Keratinocyte (primary cell): ENCODE measurements around the gene ALK. TPM values are rescaled to one million over a fixed set of nuclear protein-coding genes. Genes with fewer than 3 reads are reported as not detected.

Experiments used
- DNase-seq: peaks from one replicate; pipeline ENCODE4 v3.0.0-alpha.2; 2011; ENCODE audit warnings: low read depth, missing footprints, low spot score
- FAIRE-seq: peaks from 2 replicates; lab custom pipeline; 2011; peaks lifted over from hg19 to GRCh38; lab: Jason Lieb, UNC
- H2AFZ ChIP-seq: 2 replicates; pipeline ENCODE4 v1.6.0; 2012; ENCODE audit warnings: low read length, control low read depth, inconsistent platforms; ENCODE audit not compliant: control insufficient read depth
- H3K27ac ChIP-seq: 2 replicates; pipeline ENCODE4 v1.5.1; 2011; ENCODE audit warnings: low read length; ENCODE audit not compliant: control insufficient read depth, insufficient read depth
- H3K27me3 ChIP-seq: 3 replicates; pipeline ENCODE4 v1.6.0; 2011; ENCODE audit warnings: low read length; ENCODE audit not compliant: control insufficient read depth, insufficient read depth; ENCODE audit errors: extremely low read depth
- H3K36me3 ChIP-seq, 2 experiments: 2 replicates in 1 of 2; 3 replicates in 1 of 2; pipeline ENCODE4 v1.5.1; 2011; ENCODE audit warnings: low read length in 2 of 2, mild to moderate bottlenecking in 1 of 2; ENCODE audit not compliant: control insufficient read depth in 2 of 2, insufficient read depth in 2 of 2; ENCODE audit errors: extremely low read depth in 1 of 2
- H3K4me1 ChIP-seq: 3 replicates; pipeline ENCODE4 v1.5.1; 2011; ENCODE audit warnings: low read length; ENCODE audit not compliant: control insufficient read depth, insufficient read depth; ENCODE audit errors: extremely low read depth
- H3K4me2 ChIP-seq: 3 replicates; pipeline ENCODE4 v1.6.0; 2011; ENCODE audit warnings: low read depth, low read length; ENCODE audit not compliant: control insufficient read depth, insufficient read depth; ENCODE audit errors: extremely low read depth
- H3K4me3 ChIP-seq, 3 experiments: fragments of 200-600 bp in 1 of 3; sonication (generic) in 1 of 3; 2 replicates in 2 of 3; 3 replicates in 1 of 3; pipeline ENCODE4 v1.5.1; 2011 to 2016; ENCODE audit warnings: low read length in 3 of 3, mild to moderate bottlenecking in 3 of 3, control low read depth in 2 of 3, inconsistent platforms in 1 of 3, low read depth in 1 of 3, mixed read lengths in 1 of 3, mixed run types in 1 of 3, moderate library complexity in 1 of 3; ENCODE audit not compliant: control insufficient read depth in 2 of 3, insufficient read depth in 2 of 3; ENCODE audit errors: extremely low read depth in 1 of 3
- H3K79me2 ChIP-seq: 2 replicates; pipeline ENCODE4 v1.6.0; 2012; ENCODE audit warnings: low read length; ENCODE audit not compliant: control insufficient read depth, insufficient read depth
- H3K9ac ChIP-seq: 3 replicates; pipeline ENCODE4 v1.6.0; 2011; ENCODE audit warnings: low read length; ENCODE audit not compliant: control insufficient read depth, insufficient read depth; ENCODE audit errors: extremely low read depth
- H3K9me1 ChIP-seq: 3 replicates; pipeline ENCODE4 v1.6.0; 2011; ENCODE audit warnings: low read length; ENCODE audit not compliant: control insufficient read depth, insufficient read depth; ENCODE audit errors: extremely low read depth
- H3K9me3 ChIP-seq: 2 replicates; pipeline ENCODE4 v1.5.1; 2012; ENCODE audit warnings: low read depth, low read length; ENCODE audit not compliant: control insufficient read depth
- H4K20me1 ChIP-seq: 3 replicates; pipeline ENCODE4 v1.6.0; 2011; ENCODE audit warnings: low read length; ENCODE audit not compliant: control insufficient read depth, insufficient read depth; ENCODE audit errors: extremely low read depth
- EZH2 ChIP-seq: IDR thresholded peaks from one replicate; pipeline ENCODE4 v1.6.1; 2012; ENCODE audit warnings: inconsistent platforms, mild to moderate bottlenecking, low read length, moderate library complexity
- dilution Hi-C: fragments of 300-500 bp; cut with MboI; formaldehyde crosslinking; loops from one replicate; pipeline ENCODE4 v1.7.0; 2020; ENCODE audit warnings: low sequenced_read_pairs; ENCODE audit not compliant: extremely low pct_ligation_motif_present
- polyA plus RNA-seq, 5 experiments: library from polyadenylated mRNA; depleted of rRNA in 3 of 5; stranded (reverse) in 3 of 5; stranded (forward) in 1 of 5; unstranded in 1 of 5; fragments of >200 nt; gene quantifications; 1 replicate in 1 of 5; 2 replicates in 3 of 5; 3 replicates in 1 of 5; pipeline versions ENCODE4 v1.2.1 to v1.2.3, GENCODE V29; 2011 to 2012; ENCODE audit warnings: missing spikeins in 2 of 5, low read depth in 1 of 5, low replicate concordance in 1 of 5
- TF ChIP-seq, protein P1 (sequence below), 3 experiments: IDR thresholded peaks in 1 of 3; conservative IDR thresholded peaks in 1 of 3; optimal IDR thresholded peaks in 1 of 3; 2 replicates in 2 of 3; 3 replicates in 1 of 3; pipeline versions ENCODE3 to v1.5.1; 2011; ENCODE audit warnings: low read length in 3 of 3, mild to moderate bottlenecking in 3 of 3, moderate library complexity in 2 of 3, control low read depth in 1 of 3, inconsistent platforms in 1 of 3; ENCODE audit not compliant: insufficient read depth in 2 of 3; ENCODE audit errors: extremely low read depth in 1 of 3

ALK gene
- polyA plus RNA-seq, 1 donor (not counting 4 experiments of a cell fraction or from before 2014, with no cell fraction given), result not detected

DNA sequence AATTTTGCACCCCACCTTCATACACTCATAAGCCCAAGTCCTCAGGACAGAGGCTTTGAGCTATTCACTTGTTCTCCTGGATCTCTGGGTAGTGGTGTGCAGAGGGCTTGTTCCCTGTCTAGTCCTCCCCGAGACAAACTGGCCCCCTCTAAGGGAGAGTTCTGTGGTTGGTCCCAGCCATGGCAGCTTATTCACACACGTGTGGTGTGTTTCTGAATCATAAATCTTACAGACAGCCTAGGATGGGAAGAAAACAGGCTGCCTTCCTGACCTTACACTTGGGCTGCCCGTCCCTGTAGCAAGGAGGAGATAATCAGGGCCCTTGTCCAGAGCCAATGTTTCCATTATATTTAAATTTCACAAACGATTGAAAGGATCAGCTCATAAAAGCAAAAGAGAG is 551.2 kb downstream of the ALK start:
- Histone ChIP-seq H3K4me2 (no peak overlapping the region), H3K27me3 (peaks cover 17% of the 10 kb centered on the region), H2AFZ (no peak overlapping the region), H4K20me1 (no peaks in the 10 kb centered on the region), H3K36me3 (no peaks in the 10 kb centered on the region), H3K79me2 (no peaks in the 10 kb centered on the region), H3K4me1 (no peaks in the 10 kb centered on the region), H3K9me1 (no peaks in the 10 kb centered on the region), H3K27ac (no peak overlapping the region), H3K4me3 (no peak overlapping the region), H3K9me3 (no peaks in the 10 kb centered on the region), H3K9ac (no peak overlapping the region)
- DNase-seq (no peak), FAIRE-seq (no peak)
- TF ChIP-seq, protein P1, sequence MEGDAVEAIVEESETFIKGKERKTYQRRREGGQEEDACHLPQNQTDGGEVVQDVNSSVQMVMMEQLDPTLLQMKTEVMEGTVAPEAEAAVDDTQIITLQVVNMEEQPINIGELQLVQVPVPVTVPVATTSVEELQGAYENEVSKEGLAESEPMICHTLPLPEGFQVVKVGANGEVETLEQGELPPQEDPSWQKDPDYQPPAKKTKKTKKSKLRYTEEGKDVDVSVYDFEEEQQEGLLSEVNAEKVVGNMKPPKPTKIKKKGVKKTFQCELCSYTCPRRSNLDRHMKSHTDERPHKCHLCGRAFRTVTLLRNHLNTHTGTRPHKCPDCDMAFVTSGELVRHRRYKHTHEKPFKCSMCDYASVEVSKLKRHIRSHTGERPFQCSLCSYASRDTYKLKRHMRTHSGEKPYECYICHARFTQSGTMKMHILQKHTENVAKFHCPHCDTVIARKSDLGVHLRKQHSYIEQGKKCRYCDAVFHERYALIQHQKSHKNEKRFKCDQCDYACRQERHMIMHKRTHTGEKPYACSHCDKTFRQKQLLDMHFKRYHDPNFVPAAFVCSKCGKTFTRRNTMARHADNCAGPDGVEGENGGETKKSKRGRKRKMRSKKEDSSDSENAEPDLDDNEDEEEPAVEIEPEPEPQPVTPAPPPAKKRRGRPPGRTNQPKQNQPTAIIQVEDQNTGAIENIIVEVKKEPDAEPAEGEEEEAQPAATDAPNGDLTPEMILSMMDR (optimal IDR thresholded peaks at IDR 0.05 in 1 of 3, IDR thresholded peaks at IDR 0.05 in 1 of 3, conservative IDR thresholded peaks at IDR 0.05 in 1 of 3; ENCODE audit: extremely low read depth in 1 of 3, insufficient read depth in 2 of 3, low read length in 3 of 3), result no peak
- no peak for TF ChIP-seq EZH2
- dilution Hi-C loops, result no loop called here

DNA sequence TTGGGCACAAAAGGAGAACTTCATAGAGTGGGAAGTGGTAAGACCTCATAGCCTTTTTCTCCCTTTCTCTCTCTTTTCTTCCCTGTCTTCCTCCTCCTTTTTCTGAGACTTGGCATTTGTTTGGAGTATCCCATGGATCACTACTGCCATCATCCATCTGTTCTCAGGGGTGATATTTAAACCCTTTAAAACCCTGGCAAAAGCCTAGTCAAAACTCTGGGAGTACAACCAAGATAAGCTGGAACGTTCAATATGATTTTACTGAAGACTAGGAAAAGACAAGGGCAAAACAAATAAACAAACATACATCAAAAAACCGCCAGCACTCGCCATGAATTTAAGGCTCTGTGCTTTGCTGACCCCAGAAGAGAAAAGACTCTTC is 552.7 kb downstream of the ALK start:
- Histone ChIP-seq H3K4me1 (no peaks in the 10 kb centered on the region), H3K27me3 (peaks cover 13% of the 10 kb centered on the region), H3K9ac (no peak overlapping the region), H3K36me3 (no peaks in the 10 kb centered on the region), H3K9me3 (no peaks in the 10 kb centered on the region), H3K79me2 (no peaks in the 10 kb centered on the region), H3K4me2 (no peak overlapping the region), H3K4me3 (no peak overlapping the region), H3K9me1 (no peaks in the 10 kb centered on the region), H4K20me1 (no peaks in the 10 kb centered on the region), H2AFZ (no peak overlapping the region), H3K27ac (no peak overlapping the region)
- DNase-seq (no peak), FAIRE-seq (no peak)
- TF ChIP-seq, protein P1 (optimal IDR thresholded peaks at IDR 0.05 in 1 of 3, IDR thresholded peaks at IDR 0.05 in 1 of 3, conservative IDR thresholded peaks at IDR 0.05 in 1 of 3; ENCODE audit: extremely low read depth in 1 of 3, insufficient read depth in 2 of 3, low read length in 3 of 3), result no peak
- no peak for TF ChIP-seq EZH2
- dilution Hi-C loops, result no loop called here
